HepG2 (cell line): ENCODE data around the gene TXNDC11. TPM values are rescaled to one million over a fixed set of nuclear protein-coding genes. Genes with fewer than 3 reads are reported as not detected.
A peak's percentile ranks its signal among the peaks of the same experiment; 100 is the strongest.

ENCODE experiments used
- CBX2 ChIP-seq, 2 experiments: fragments of 200-600 bp in 1 of 2; sonication (generic); formaldehyde crosslinking in 1 of 2; IDR thresholded peaks; 2 replicates each; pipeline versions ENCODE4 v1.7.0 to v1.8.1; 2018 to 2022; ENCODE audit warnings: low read depth in 2 of 2, low read length in 1 of 2, mild to moderate bottlenecking in 1 of 2, missing genetic modification reagents in 1 of 2
- HMG20B ChIP-seq: conservative IDR thresholded peaks from 2 replicates; pipeline ENCODE4 v1.6.1; 2016; ENCODE audit warnings: missing genetic modification reagents, missing compliant biosample characterization
- IKZF4 ChIP-seq: sonication (generic); formaldehyde crosslinking; IDR thresholded peaks from 2 replicates; pipeline ENCODE4 v1.5.1; 2020; ENCODE audit warnings: borderline replicate concordance, mild to moderate bottlenecking, low read depth, missing genetic modification reagents; ENCODE audit errors: not compliant biosample characterization
- MIER3 ChIP-seq: IDR thresholded peaks from 2 replicates; pipeline ENCODE4 v1.6.1; 2016; ENCODE audit warnings: missing compliant biosample characterization, borderline replicate concordance
- REL ChIP-seq: sonication (generic); formaldehyde crosslinking; conservative IDR thresholded peaks from 2 replicates; pipeline ENCODE4 v1.8.0; 2022; ENCODE audit warnings: mild to moderate bottlenecking, missing genetic modification reagents, moderate library complexity
- REXO4 ChIP-seq: sonication (generic); formaldehyde crosslinking; IDR thresholded peaks from 2 replicates; pipeline ENCODE4 v1.8.0; 2022; ENCODE audit warnings: missing genetic modification reagents, mild to moderate bottlenecking, borderline replicate concordance
- ZBTB40 ChIP-seq, 2 experiments: fragments of 450-650 bp in 1 of 2; sonication (generic) in 1 of 2; formaldehyde crosslinking in 1 of 2; IDR thresholded peaks; 2 replicates each; pipeline versions ENCODE4 v1.6.1 to v1.8.0; 2016 to 2022; ENCODE audit warnings: antibody characterized with exemption in 1 of 2, mild to moderate bottlenecking in 1 of 2, missing genetic modification reagents in 1 of 2
- ZBTB8A ChIP-seq: sonication (generic); formaldehyde crosslinking; IDR thresholded peaks from 2 replicates; pipeline ENCODE4 v1.4.0; 2020; ENCODE audit warnings: mild to moderate bottlenecking, low read depth, missing genetic modification reagents, borderline replicate concordance
- ZNF276 ChIP-seq: sonication (generic); formaldehyde crosslinking; IDR thresholded peaks from 2 replicates; pipeline ENCODE4 v1.4.0; 2020; ENCODE audit warnings: mild to moderate bottlenecking, low read depth, missing genetic modification reagents
- ZNF724P ChIP-seq: sonication (generic); formaldehyde crosslinking; IDR thresholded peaks from 2 replicates; pipeline ENCODE4 v1.8.0; 2022; ENCODE audit warnings: missing genetic modification reagents, borderline replicate concordance
- polyA plus RNA-seq, 8 experiments: library from polyadenylated mRNA; depleted of rRNA in 3 of 8; stranded (reverse) in 7 of 8; unstranded in 1 of 8; fragments of >200 nt; fragmentation: Illumina TruSeq in 4 of 8; extraction: Trizol in 4 of 8; gene quantifications; 2 replicates each; pipeline versions ENCODE4 v1.2.1 to v1.2.3, GENCODE V29; 2011 to 2016; ENCODE audit warnings: low read depth in 4 of 8, missing spikeins in 1 of 8, mixed read lengths in 1 of 8; ENCODE audit not compliant: insufficient read depth in 1 of 8
- total RNA-seq, 5 experiments: library from RNA; depleted of rRNA; stranded (reverse); fragments of >200 nt; fragmentation: Illumina TruSeq; extraction: Trizol; gene quantifications; 2 replicates each; pipeline ENCODE4 v1.2.3, GENCODE V29; 2016; ENCODE audit warnings: low read depth in 1 of 5
- TF ChIP-seq, protein P1 (sequence below): fragments of 450-650 bp; IDR thresholded peaks from 2 replicates; pipeline ENCODE4 v1.6.1; 2016
- TF ChIP-seq, protein P2 (sequence below): sonication (generic); formaldehyde crosslinking; IDR thresholded peaks from 2 replicates; pipeline ENCODE4 v1.4.0; 2020; ENCODE audit warnings: mild to moderate bottlenecking, missing genetic modification reagents
- TF ChIP-seq, protein P3 (sequence below): sonication (generic); formaldehyde crosslinking; IDR thresholded peaks from 2 replicates; pipeline ENCODE4 v1.5.0; 2020; ENCODE audit warnings: mild to moderate bottlenecking, missing genetic modification reagents

The TXNDC11 gene
- total and polyA plus RNA-seq, 2 of the 13 experiments (the other 11 are each of a cell fraction or from before 2014, with no cell fraction given), result 74.9 to 123 TPM

DNA sequence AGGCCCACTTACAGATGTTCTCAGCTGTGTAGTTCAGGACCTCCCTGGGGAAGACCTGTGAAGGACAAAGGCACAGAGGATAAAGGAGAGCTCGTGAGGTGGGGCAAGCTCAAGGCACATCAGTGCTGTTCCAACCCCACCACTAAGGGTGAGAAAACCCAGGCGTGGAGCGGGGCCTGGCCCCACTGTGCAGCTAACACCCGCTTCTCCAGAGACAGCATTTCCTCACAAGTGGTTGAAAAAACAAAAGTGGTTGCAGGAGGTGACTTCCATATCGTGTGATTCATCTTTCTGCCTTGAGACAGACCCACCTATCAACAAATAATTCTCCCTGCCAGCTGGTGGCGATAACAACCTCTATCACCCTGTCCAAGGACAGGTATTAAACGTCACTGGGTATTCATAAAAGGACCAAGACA, 44.4 kb downstream of the TXNDC11 start (continued):
- no peak for TF ChIP-seq ZBTB40 (IDR thresholded peaks at IDR 0.05)
- peak; percentile 38; the same call in 1 of the 2 replicates for TF ChIP-seq ZBTB40 (CRISPR knock-in tag; IDR thresholded peaks at IDR 0.05)
- TF ChIP-seq, protein P1, sequence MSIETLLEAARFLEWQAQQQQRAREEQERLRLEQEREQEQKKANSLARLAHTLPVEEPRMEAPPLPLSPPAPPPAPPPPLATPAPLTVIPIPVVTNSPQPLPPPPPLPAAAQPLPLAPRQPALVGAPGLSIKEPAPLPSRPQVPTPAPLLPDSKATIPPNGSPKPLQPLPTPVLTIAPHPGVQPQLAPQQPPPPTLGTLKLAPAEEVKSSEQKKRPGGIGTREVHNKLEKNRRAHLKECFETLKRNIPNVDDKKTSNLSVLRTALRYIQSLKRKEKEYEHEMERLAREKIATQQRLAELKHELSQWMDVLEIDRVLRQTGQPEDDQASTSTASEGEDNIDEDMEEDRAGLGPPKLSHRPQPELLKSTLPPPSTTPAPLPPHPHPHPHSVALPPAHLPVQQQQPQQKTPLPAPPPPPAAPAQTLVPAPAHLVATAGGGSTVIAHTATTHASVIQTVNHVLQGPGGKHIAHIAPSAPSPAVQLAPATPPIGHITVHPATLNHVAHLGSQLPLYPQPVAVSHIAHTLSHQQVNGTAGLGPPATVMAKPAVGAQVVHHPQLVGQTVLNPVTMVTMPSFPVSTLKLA, result no peak
- no peak for TF ChIP-seq ZNF724P (CRISPR knock-in tag)
- no peak for TF ChIP-seq ZBTB8A (CRISPR knock-in tag)
- no peak for TF ChIP-seq MIER3 (CRISPR knock-in tag)
- TF ChIP-seq, protein P2, sequence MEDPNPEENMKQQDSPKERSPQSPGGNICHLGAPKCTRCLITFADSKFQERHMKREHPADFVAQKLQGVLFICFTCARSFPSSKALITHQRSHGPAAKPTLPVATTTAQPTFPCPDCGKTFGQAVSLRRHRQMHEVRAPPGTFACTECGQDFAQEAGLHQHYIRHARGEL (CRISPR knock-in tag), result no peak
- TF ChIP-seq, protein P3, sequence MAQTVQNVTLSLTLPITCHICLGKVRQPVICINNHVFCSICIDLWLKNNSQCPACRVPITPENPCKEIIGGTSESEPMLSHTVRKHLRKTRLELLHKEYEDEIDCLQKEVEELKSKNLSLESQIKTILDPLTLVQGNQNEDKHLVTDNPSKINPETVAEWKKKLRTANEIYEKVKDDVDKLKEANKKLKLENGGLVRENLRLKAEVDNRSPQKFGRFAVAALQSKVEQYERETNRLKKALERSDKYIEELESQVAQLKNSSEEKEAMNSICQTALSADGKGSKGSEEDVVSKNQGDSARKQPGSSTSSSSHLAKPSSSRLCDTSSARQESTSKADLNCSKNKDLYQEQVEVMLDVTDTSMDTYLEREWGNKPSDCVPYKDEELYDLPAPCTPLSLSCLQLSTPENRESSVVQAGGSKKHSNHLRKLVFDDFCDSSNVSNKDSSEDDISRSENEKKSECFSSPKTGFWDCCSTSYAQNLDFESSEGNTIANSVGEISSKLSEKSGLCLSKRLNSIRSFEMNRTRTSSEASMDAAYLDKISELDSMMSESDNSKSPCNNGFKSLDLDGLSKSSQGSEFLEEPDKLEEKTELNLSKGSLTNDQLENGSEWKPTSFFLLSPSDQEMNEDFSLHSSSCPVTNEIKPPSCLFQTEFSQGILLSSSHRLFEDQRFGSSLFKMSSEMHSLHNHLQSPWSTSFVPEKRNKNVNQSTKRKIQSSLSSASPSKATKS, result no peak
- TF ChIP-seq ZNF276 (CRISPR knock-in tag), result 0 out of 2 replicates have a peak, but pooled peaks have one; percentile 8
- no peak for TF ChIP-seq REL (CRISPR knock-in tag)
- TF ChIP-seq IKZF4 (CRISPR knock-in tag), result no peak
- no peak for TF ChIP-seq REXO4
- no peak for TF ChIP-seq HMG20B (CRISPR knock-in tag)
- TF ChIP-seq CBX2 (IDR thresholded peaks at IDR 0.05; ENCODE audit: low read depth, low read length), result no peak
- TF ChIP-seq CBX2 (CRISPR knock-in tag; IDR thresholded peaks at IDR 0.05; ENCODE audit: low read depth), result no peak
